Activated CD4-positive, alpha-beta T cell treated with anti-CD3 and anti-CD28 coated beads, Interleukin-2, amount 50 U/mL, for 48 hours (primary cell): Measurements from ENCODE around the gene DDX1.
"Not testable (repeated sequence)": the region's sequence is repeated elsewhere in the genome, so short reads cannot be mapped to it uniquely, and the experiment has no call there.

Experiments used
- DNase-seq, 2 experiments: peaks; one replicate each; pipeline ENCODE4 v3.0.0-alpha.2; 2020

The DDX1 gene

DNA sequence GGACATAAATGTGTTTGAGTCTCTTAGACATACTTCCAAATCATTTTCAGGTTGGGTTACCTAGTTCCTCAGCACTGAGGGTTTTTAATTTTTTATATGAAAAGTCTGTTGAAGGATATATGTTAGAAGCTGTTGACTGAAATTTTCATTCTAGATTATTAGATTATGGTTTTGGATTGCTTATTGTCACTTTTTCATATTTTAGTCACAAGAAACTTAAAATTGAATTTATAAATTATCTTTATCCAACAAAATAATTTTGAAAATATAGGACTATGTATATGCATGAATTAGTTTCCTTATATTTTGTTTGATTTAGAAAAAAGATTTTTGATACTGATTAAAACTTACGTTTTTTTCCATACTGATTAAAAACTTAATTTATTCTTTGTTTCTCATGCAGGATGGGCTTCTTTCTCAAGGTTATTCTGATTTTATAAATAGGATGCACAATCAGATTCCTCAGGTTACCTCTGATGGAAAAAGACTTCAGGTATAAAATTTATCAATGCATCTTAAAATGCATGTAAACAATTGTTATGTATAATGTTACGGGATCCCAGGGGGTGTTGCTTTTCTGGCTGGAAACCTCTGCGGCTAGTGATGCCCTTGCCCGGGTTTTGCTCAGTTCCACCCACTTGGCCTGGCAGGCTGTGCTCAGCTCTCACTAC, 26.2 kb downstream of the DDX1 start:
- DNase-seq: no peak

DNA sequence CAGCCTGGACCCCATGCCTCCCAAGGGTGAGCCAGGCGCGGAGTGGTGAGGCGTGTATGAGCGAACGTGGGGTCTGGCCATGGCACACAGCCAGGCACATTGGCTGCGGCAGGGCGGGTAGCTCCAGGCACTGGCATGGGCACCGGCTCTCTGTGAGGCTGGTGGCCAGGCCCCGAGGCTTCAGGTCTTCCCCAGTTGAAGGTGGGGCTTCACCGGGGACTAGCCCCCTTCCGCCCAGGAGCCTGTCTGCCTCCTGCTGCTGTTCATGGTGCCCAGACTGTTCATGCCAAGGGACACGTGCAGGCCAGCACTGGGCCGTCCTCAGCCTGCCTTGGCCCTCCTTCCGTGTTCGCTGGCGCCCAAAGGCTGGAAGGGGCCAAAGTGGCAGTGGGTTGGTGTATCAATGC, 26.8 kb downstream of the DDX1 start:
- DNase-seq: no peak

DNA sequence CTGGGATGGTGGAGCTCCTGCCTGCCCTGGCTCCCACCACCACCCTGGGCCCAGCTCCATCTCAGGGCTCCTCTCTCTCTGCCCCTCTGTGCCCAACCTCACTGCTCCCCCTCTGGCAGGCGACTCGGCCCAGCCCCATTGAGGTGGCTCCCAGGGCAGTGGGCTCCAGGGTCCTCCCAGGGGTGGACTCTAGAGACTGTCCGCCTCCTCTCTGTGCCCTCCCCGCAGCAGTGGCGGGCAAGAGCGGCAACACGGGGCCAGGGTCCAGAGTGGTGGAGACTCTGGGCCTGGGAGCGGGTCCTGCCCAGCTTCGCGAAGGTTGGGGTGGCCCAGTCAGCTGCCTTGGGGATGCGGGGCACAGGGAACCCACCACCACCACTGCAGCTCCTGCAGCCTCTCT, 27.4 kb downstream of the DDX1 start:
- DNase-seq: no peak

DNA sequence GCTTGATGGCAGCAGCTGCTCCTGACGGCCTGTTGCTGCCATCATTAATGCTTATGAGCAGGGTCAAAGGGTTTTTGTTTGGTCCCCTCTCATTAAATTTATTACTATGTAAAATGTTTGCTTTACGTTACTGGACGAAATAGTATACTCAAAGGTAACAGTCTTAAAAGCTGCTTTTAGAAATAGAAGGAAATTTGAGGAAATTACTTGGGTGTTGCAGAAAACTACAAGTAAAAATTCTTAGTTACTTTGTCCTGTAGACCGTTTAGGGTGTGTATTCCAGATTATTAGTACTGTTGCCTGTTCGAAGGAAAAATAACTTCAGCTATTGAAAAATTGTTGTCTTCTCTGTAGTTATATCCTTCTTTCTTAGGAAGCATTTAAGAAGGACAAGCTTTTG, 27.8 kb downstream of the DDX1 start:
- DNase-seq: no peak

DNA sequence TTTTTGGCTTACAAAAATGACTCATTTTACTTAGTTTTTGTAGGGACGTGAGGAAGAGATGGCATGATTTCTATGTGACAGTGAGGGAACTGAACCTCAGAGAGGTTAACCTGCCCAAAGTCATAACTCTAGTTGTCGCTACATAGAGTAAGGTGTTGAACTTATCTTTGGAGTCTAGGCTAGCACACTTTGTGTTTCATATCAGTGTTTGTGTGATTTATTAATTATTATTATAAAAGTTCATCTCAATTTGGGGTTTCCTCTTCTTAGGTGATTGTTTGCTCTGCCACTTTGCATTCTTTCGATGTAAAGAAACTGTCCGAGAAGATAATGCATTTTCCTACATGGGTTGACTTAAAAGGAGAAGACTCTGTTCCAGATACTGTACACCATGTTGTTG, 28.3 kb downstream of the DDX1 start:
- DNase-seq: no peak

DNA sequence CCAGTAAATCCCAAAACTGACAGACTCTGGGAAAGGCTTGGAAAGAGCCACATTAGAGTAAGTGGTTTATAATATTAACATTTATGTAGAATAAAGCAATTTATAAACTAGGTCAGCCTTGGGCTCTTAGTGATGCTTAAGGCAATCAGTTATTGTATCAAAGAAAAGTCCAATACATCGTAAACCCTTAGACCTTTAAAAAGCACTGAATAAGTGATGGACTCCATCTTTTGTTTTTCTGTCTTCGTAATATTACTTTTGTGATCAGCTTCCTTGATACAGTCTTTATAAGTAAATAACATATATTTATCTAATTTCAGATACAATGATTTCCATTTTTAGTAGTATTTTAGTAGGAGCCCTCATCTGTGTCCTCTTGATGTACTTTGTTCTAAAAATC, 28.7 kb downstream of the DDX1 start:
- no peak for DNase-seq

DNA sequence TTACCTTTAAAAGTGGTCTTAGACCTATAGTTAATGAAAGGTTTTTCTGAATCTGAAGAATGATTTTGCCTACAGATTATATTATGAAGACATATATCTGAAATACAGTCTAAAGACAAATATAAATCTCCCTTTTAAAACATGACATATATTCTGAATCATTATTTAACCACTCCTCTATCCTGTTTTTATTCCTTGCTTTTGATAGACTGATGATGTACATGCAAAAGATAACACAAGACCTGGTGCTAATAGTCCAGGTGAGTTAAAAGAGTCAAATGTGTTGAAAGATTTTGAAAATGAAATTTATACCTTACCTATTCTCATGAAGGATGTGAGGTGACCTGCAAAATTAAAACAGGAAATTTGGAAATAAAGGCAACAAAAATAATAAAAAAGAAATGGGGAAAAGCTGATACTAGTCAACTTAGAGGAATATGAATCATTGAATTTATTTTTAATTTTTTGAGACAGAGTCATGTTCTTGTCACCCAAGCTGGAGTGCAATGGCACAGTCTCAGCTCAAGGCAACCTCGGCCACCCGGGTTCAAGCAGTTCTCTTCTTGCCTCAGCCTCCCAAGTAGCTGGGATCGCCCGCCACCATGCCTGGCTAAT, 29.3 kb downstream of the DDX1 start:
- DNase-seq: no peak

DNA sequence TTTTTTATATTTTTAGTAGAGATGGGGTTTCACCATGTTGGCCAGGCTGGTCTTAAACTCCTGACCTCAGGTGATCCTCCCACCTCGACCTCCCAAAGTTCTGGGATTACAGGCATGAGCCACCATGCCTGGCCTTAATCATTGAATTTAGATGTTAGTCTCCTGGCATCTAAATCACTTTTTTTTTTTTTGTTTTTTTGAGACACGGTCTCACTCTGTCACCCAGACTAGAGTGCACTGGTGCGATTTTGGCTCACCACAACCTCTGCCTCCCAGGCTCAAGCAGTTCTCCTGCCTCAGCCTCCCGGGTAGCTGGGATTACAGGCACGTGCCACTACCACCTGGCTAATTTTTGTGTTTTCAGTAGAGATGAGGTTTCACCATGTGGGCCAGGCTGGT, 29.8 kb downstream of the DDX1 start:
- DNase-seq: not testable (repeated sequence)

DNA sequence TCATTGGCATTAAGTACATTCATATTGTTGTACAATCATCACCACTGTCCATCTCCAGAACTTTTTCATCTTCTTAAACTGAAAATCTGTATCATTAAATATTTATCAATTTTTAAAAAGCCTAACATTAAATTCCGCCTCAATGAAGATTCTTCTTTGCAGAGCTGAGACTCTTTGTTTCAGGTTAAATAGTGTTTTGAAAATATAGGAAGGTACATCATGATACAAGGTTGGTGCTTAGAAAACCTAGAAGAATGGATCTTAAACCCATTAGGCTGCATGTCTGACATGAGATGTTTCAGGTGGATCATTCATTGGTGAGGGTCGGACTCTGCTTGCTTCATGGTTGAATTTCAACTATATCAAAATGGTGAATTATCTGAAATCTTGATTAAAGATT, 30.5 kb downstream of the DDX1 start:
- no peak for DNase-seq

DNA sequence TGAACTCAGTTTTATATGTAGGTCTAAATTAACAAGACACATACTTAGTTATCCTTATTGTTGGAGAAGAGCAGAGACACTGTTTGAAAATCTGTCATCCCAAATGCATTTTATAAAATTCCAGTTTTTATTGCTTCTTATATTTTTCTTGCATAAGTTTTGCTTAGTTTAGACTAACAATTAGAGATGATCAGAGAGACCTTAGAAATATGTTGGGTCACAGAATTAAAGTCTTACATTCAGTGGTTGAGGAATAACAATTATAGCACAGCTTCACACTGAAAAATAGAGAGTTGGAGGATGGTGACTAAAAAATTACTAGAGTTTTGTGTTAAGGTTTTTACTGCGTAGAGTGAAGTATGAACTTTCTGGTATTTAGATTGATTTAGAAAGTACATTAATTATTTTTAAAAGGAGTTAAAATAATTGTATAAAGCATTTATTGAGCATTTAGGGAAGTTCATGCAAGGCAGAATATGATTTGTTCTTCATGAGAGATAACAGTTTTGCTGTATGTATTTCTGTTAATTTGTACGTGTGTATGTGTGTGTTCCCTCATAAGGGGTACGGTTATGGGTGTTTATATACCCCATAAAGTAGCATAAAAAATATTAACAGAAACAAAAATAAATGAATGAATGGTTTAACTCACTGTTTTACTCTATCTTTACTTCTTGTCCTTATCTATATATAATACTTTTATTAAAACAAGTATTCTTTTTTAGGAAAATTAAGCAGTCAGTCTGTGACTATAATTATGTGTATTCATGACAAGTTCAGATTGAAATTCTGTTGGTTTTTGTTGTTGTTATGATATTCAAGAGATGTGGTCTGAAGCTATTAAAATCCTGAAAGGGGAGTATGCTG, 31.2 kb downstream of the DDX1 start:
- DNase-seq: no peak

DNA sequence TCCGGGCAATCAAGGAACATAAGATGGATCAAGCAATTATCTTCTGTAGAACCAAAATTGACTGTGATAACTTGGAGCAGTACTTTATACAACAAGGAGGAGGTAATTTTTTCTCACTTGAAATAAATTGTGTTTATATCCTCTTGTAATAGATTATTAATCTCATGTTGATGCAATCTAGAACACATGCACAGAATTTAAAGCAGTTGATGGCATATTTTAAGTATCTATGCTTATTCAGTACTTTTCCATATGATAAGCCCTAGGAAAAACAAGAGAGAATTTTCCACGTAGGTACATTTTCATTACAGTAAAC, 31.8 kb downstream of the DDX1 start:
- DNase-seq: no peak

DNA sequence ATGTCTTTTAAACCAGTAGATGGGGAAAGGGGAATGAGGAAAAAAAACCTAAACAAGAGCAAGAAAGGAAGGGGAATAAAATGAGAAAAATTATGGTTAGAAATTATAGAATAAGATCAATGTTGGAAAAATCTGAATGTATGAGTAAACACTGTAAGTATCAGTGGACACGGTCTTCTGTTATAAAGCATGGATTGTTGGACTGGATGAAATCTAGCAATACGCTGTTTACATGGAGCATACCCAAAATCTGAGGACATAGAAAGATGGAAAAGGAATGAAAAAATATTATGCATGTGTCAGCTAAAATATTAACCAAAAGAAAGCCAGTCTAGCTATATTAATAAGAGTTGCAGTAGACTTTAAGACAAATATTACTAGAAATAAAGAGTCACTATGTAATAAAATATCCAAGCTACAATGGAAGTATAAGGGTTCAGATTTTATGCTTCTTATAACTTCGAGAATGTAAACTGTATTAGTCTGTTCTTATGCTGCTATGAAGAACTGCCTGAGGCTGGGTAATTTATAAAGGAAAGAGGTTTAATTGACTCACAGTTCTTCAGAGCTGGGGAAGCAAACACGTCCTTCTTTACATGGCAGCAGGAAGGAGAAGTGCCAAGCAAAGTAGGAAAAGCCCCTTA, 32.4 kb downstream of the DDX1 start:
- DNase-seq: no peak

DNA sequence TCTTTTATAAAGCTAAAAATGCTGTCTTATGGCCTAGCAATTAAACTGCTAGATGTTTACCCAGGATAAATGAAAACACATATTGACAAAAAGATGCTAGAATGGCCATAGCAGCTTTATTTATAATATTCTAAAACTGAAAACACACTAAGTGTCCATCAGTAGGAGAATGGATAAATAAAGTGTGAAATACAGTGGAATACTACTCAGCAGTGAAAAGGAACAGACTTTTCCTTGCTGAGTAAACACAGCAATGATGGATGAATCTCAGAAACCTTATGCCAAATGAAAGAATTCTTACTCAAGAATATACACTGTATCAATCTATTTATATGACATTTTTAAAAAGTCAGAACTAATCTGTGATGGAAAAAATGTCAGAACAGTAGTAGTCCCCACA, 33.2 kb downstream of the DDX1 start:
- DNase-seq: no peak

DNA sequence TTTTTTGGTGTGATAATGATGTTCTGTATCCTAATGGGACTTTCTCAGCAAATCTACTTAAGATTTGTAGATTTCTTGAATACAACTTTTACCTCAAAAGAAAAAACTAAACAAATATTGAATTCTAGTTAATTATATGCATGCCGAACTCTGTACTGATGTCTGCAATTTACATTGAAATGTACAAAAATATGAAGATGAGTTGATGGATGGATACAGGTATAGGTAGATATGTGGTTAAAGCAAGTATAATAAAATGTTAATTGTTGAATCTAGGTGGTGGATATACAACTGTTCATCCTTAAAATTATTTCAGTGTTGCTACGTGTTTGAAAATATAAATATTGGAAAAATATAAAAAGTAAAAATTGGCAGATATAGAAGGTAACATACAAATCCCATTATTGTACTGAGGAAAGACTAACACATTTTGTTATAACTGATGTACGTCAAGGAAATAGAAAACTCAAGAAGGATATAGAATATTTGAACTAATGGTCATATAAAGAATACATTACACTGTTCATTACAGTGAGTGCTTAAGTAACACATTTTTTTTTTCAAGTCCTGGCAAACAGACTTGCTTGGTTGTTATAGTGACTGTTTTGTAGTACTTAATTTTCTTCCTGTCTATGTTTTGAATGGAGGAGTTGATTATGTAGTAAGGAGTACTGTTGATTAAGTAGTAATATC, 33.8 kb downstream of the DDX1 start:
- DNase-seq: no peak

DNA sequence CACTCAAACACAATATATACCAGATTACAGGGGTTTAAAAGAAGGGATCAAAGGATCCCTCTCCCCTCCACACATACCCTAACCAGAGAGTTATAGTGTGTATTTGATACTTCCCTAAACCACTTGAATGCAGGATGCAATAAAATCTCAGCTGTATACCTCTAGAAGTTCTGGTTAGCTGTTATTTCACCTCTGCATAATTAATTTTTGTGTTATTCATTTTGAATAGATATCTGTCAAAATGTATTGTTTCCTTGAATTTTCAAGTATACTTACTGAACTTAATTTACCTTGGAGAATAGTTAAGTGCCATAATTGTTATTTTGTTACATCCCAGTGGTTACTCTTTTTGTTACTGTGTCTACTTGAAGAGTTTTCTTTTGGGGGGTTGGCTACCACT, 34.5 kb downstream of the DDX1 start:
- no peak for DNase-seq

DNA sequence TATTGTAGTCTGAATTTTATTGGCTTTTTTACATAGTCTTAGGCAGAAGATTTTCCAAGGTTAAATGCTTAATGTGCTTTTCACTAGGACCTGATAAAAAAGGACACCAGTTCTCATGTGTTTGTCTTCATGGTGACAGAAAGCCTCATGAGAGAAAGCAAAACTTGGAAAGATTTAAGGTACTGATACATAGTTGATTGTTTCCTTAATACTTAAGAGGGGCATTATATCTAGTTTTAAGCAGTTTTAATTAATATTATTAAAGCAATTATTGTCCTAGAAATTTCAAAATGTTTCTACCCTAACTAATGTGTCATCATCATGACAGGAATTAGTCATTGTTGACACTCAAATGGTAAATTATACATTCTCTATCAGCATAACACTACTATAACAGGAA, 35.3 kb downstream of the DDX1 start:
- DNase-seq: no peak

DNA sequence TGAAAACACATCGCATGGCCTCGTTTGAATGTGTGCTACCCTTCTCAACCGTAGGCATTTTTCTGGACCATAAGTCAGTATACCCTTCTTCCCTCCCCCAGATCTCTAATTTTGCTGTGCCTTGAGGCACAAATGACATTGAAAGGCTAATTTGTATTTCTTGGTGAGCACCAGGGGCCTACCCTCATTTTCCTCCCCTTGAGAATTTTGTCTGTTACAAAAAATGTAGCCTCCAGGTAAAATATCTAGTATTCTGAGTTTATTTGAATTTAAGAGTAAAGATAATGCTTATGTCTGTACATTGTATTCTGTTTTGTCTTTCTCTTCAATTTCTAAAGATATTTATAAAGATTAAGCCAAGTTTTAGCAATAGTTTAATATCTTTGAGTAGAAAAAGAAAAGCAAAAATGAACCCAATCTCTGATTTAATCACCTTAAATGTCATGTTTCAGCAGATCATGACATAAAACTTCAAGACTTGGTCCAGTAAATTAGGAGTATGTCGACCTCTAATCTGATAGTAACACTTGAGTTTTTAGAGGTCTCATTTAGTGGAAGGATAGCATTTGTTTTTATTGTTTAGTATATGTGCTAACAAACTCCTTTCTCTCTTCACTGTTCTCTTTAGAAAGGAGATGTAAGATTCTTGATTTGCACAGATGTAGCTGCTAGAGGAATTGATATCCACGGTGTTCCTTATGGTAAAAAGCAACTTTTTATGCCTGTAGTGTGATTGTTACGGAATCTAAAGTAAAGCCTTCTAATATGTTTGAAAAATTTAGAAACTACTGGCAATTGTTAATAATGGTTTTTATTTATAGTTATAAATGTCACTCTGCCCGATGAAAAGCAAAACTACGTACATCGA, 36.4 kb downstream of the DDX1 start:
- DNase-seq: no peak

DNA sequence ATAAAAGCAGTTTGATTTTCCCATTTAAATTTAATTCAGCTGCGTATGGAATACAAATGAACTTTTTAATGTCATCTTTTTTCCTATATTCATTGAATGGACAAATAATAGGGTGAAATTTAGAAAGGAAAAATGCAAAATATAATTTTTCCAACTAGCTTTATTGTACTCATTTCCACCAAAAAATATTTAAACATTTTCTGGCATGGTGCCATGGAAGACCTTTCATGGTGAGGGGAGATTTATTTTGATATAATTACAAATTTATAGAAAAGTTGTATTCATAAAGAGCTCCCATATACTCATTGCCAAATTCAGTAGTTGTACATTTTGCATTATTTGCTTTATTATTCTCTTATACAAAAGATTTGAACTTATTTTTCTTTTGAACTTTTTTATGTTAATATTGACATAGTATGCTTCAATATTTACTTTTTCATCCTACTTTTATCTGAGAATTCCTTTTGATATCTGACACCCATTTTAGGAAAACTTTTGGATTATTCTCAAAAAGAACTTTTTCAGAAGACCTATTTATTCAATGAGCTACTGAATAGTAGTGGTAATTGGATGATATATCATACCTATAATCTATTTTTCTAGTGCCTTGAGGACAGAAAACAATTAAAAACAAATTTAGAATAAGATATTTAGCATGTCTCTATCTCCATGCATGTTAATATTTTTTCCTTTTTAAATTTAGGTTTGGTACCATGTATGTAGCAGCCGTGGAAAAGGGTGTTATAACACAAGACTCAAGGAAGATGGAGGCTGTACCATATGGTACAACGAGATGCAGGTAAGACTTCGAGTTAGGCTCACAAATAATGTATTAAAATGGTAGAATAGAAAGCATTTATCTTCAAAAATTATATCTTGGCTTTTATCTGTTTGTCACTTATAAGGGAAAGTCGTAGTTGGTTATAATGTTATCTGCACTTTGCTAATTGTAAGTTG, 37.5 kb downstream of the DDX1 start:
- no peak for DNase-seq

DNA sequence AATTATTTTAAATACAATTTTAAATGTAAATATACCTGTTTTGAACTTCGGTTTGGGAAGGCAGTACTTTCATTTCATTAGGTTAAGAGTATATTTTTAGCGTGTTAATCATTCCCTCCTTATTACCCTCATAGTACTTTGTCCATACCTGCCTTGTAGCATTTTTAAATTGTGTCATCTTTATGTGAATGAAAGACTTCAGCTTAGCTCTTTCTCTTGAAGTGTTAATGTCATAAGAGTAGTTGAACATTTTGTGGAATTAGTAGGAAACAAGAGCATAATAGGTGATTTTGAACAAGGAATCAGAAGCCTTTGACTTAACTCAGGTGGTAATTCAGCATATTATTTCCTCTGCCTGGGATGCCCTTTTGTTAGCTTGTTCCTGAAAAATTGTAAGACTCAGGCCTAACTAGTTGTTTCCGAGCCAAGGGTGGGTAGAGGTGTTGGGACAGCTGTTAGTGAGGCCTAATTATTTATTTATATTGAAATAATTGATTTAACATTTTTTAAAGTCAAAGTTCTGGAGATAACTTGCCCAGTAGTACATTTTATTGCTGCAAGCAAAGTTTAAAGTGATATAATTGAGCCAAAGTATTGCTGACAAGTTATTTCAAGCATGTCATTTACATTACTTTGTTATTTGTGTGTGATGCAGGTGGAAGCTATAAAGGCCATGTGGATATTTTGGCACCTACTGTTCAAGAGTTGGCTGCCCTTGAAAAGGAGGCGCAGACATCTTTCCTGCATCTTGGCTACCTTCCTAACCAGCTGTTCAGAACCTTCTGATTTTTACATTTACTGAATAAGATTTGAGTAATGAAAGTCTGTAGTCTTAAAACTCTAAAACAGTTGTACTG, 38.7 kb downstream of the DDX1 start:
- DNase-seq: no peak
